ENCODE measurements around the gene SHISA6.

The SHISA6 gene

DNA sequence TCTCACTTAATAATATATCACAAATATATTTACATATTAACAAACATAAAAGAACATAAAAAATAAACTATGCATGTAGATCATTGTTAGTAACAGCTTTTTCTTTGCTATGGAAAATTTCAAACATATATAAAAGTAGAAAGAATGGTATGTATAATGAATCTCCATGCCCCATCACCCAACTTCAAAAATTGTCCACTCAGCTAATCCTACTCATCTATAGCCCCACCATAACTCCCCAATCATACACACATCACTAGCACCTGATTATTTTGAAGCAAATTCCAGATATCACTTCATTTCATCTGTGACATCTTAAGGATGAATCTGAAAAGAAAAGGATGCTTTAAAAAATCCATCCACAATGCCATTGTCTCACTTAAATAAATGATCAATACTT lies 46.8 kb downstream of the SHISA6 start:
- no peak overlapping the region for H3K4me3 ChIP-seq (ENCODE audit: low read depth, low read length)
- TF ChIP-seq CTCF (IDR thresholded peaks at IDR 0.05; ENCODE audit: control insufficient read depth, extremely low read depth, insufficient read depth), result no peak
- DNase-seq (ENCODE audit: low read depth), result no peak

DNA sequence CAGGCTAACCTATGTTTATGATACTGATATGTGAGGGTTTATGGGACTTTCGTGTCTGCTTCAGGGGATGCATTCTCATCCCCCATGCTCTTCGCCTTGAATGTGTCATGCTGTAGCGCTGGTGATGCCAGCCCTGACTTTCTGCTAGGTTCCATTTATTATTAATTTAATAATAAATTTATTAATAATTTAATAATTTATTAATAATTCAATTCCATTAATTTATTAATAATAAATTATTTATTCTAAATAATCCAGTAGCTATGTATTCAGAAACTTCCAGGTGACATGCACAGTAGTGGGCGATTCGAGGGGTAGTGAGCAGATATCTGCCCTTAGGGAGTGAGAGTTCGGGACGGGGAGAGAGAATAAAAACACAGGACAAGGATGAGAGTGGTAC lies 49.8 kb downstream of the SHISA6 start:
- DNase-seq (ENCODE audit: low read depth), result no peak
- no peak overlapping the region for H3K4me3 ChIP-seq (ENCODE audit: low read depth, low read length)
- TF ChIP-seq CTCF (IDR thresholded peaks at IDR 0.05; ENCODE audit: control insufficient read depth, extremely low read depth, insufficient read depth), result no peak

- no peak for DNase-seq (ENCODE audit: low read depth)
- no peak for TF ChIP-seq CTCF (IDR thresholded peaks at IDR 0.05; ENCODE audit: control insufficient read depth, extremely low read depth, insufficient read depth)
- H3K4me3 ChIP-seq (ENCODE audit: low read depth, low read length), result no peak overlapping the region
Observed at GRCh38 chr17:11292491-11292890, 51.5 kb downstream of the SHISA6 start.

DNA sequence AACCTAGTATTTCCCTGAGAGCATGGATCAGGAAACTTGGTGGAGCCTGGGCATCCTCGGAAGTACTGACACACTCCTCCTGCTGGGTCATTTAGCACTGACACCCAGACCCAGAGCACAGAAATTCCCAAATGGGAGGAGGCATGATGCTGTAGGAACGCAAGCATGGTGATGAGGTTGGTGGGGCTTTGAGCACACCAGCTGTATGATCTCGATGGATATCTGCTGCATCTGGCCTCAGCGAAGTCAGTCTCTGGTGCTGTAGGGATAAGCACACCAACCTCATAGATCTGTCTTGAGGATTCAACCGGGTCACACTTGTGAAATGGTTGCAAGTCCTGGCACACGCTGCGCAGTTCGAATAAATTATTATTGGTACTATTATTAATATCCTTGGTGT lies 52.5 kb downstream of the SHISA6 start:
- DNase-seq (ENCODE audit: low read depth), result no peak
- TF ChIP-seq CTCF (IDR thresholded peaks at IDR 0.05; ENCODE audit: control insufficient read depth, extremely low read depth, insufficient read depth), result no peak
- H3K4me3 ChIP-seq (ENCODE audit: low read depth, low read length), result no peak overlapping the region

- no peak for TF ChIP-seq CTCF (IDR thresholded peaks at IDR 0.05; ENCODE audit: control insufficient read depth, extremely low read depth, insufficient read depth)
- no peak overlapping the region for H3K4me3 ChIP-seq (ENCODE audit: low read depth, low read length)
- DNase-seq (ENCODE audit: low read depth), result no peak
Observed at GRCh38 chr17:11294826-11295225, 53.8 kb downstream of the SHISA6 start.

DNA sequence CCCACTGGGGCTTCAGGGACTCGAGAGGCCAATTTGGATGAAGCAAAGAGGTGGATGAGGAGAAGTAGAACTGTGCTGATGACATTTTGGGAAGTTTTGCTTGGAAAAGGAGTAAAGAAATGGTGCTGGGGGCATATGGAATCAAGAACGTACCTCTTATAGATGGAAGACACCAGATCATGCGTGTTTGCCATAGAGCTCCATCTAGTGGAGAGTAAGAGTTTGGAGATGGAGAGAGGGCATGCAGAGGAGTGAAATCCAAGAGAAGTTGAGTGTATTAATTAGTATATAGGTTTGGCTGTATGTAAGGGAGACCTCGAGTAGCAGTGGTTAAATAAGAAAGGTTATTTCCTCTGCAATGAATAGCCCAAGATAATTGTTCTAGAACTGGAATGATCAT lies 56.0 kb downstream of the SHISA6 start:
- no peak overlapping the region for H3K4me3 ChIP-seq (ENCODE audit: low read depth, low read length)
- no peak for DNase-seq (ENCODE audit: low read depth)
- TF ChIP-seq CTCF (IDR thresholded peaks at IDR 0.05; ENCODE audit: control insufficient read depth, extremely low read depth, insufficient read depth), result no peak

DNA sequence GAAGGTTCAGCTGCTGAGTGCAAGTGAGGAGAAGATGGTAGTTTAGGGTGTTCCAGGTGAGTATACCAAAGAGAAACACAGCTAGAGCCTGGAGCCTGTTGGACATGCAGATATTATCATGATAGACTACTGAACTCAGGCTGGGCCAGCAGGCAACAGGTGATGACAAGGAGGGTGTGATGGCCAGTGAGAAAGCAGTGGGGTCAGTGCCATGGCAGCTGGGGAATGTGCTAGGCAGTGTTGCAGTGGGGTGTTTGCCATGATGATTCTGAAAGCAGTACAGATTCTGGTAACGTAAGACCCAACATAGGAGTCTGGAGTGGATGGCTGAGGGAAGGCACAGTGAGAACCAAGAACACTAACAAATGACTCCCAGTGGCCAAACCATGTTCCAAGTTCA lies 57.4 kb downstream of the SHISA6 start:
- DNase-seq (ENCODE audit: low read depth), result no peak
- no peak overlapping the region for H3K4me3 ChIP-seq (ENCODE audit: low read depth, low read length)
- TF ChIP-seq CTCF (IDR thresholded peaks at IDR 0.05; ENCODE audit: control insufficient read depth, extremely low read depth, insufficient read depth), result no peak
